ENCODE measurements around the gene SLC25A22.

DNA sequence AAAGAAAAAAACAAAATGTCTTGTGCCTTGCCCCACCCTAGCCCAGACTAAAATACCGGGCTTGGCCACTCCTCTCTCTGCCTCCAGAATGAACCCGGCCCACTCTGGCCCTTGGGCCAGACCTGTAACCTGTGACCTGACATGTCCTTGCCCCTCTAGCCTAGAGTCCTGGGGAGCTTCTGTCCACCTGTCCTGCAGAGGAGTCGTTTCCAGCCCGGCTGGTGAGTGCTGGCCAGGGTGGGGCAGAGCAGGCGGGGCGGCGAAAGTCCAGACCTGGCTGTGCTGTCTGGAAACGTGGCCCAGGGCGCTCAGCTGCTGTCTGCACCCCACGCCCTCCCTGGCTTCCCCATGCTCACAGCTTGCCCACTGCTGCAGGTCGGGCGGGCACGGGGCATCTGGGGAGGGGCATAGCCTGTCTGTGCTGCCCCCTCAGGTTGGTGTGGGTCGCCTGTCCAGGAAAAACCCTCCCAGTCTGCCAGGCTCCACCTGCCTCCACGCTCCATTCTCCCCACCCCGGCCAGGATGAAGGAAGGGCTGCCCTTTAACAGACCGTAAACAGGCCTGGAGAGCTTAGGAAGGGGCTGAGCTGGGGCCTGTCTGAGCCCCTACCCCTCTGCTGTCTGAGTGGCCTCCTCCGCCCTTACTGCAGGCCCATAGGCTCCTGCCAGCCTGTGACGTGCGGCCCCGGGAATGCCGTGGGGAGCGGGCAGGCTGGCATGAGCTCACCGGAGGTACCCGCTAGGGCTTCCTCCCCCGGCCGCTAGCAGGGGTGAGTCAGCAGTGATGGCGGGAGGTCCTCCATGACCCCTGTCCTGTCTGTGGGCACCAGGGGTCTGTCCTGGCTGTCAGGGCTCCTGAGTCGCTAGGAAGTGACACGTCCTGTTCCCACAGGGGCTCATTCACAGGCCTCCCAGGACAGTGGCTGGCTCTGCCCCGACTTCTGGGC is 36.6 kb upstream of the SLC25A22 start:
- TF ChIP-seq CTCF (IDR thresholded peaks at IDR 0.05; ENCODE audit: insufficient read depth, low read length, poor library complexity, severe bottlenecking) (no peak), EZH2phosphoT487 (conservative IDR thresholded peaks at IDR 0.05; ENCODE audit: low read length) (no peak; the same call in 1 of the 2 replicates)
